Glutamatergic neuron (in vitro differentiated cells): ENCODE results near the gene PHPT1. TPM values are rescaled to one million over a fixed set of nuclear protein-coding genes. Genes with fewer than 3 reads are reported as not detected.
"Not testable (repeated sequence)": the region's sequence is repeated elsewhere in the genome, so short reads cannot be mapped to it uniquely, and the experiment has no call there.

ENCODE experiments used
- DNase-seq: peaks from one replicate; pipeline ENCODE4 v3.0.0; 2022
- H3K27ac Mint-ChIP-seq: one replicate; pipeline ENCODE4 v1.8.0; 2020; ENCODE audit warnings: mild to moderate bottlenecking, mixed read lengths, inconsistent platforms; ENCODE audit not compliant: unreplicated experiment
- H3K27me3 Mint-ChIP-seq: one replicate; pipeline ENCODE4 v1.8.0; 2020; ENCODE audit warnings: mild to moderate bottlenecking, moderate library complexity, mixed read lengths, inconsistent platforms; ENCODE audit not compliant: unreplicated experiment
- H3K36me3 Mint-ChIP-seq: one replicate; pipeline ENCODE4 v1.8.0; 2020; ENCODE audit warnings: mild to moderate bottlenecking, mixed read lengths, inconsistent platforms; ENCODE audit not compliant: unreplicated experiment
- H3K4me1 Mint-ChIP-seq: one replicate; pipeline ENCODE4 v1.8.0; 2020; ENCODE audit warnings: mild to moderate bottlenecking, low read depth, mixed read lengths, inconsistent platforms; ENCODE audit not compliant: unreplicated experiment
- H3K4me3 Mint-ChIP-seq: one replicate; pipeline ENCODE4 v1.8.0; 2020; ENCODE audit warnings: mild to moderate bottlenecking, mixed read lengths, inconsistent platforms; ENCODE audit not compliant: unreplicated experiment
- H3K9me3 Mint-ChIP-seq: one replicate; pipeline ENCODE4 v1.8.0; 2020; ENCODE audit warnings: mild to moderate bottlenecking, moderate library complexity, mixed read lengths, inconsistent platforms; ENCODE audit not compliant: unreplicated experiment
- CTCF ChIP-seq: fragments of 200-600 bp; sonication (generic); IDR thresholded peaks from one replicate; pipeline ENCODE4 v1.5.0; 2021; ENCODE audit not compliant: partially characterized antibody, unreplicated experiment
- total RNA-seq: library from RNA; stranded (reverse); fragmentation: NEBNext Ultra II Directional; extraction: Animal tissue kit (Norgen Biotek cat#: 25700); gene quantifications from one replicate; pipeline ENCODE4 v1.2.1, GENCODE V29; 2021; ENCODE audit not compliant: unreplicated experiment

The PHPT1 gene
- total RNA-seq, 1 donor from 2014 or later: 101 TPM

- Mint-ChIP-seq H3K4me1 (peaks cover 5% of the 10 kb centered on the region), H3K27me3 (peaks cover 17% of the 10 kb centered on the region), H3K27ac (no peak overlapping the region), H3K9me3 (peaks cover 9% of the 10 kb centered on the region), H3K4me3 (no peak overlapping the region), H3K36me3 (no peaks in the 10 kb centered on the region)
- no peak for DNase-seq
- no peak for TF ChIP-seq CTCF
Measured at GRCh38 chr9:136829981-136830885, 19.0 kb upstream of the PHPT1 start.

- DNase-seq: peak; percentile 11
- H3K9me3 Mint-ChIP-seq: peaks cover 9% of the 10 kb centered on the region
- H3K27ac Mint-ChIP-seq: no peak overlapping the region
- H3K4me3 Mint-ChIP-seq: no peak overlapping the region
- H3K4me1 Mint-ChIP-seq: peaks cover 5% of the 10 kb centered on the region
- no peaks in the 10 kb centered on the region for H3K36me3 Mint-ChIP-seq
- TF ChIP-seq CTCF: no peak
- peaks cover 15% of the 10 kb centered on the region for H3K27me3 Mint-ChIP-seq
Measured at GRCh38 chr9:136831002-136831719, 18.0 kb upstream of the PHPT1 start.

GRCh38 chr9:136831720-136832104 is 17.5 kb upstream of the PHPT1 start:
- Mint-ChIP-seq H3K4me1 (peaks cover 5% of the 10 kb centered on the region), H3K9me3 (peaks cover 12% of the 10 kb centered on the region), H3K27ac (no peak overlapping the region), H3K4me3 (no peak overlapping the region), H3K36me3 (no peaks in the 10 kb centered on the region), H3K27me3 (peaks cover 18% of the 10 kb centered on the region)
- peak; percentile 14 for DNase-seq
- no peak for TF ChIP-seq CTCF

GRCh38 chr9:136832581-136832980 is 16.6 kb upstream of the PHPT1 start:
- H3K27me3 Mint-ChIP-seq: peaks cover 18% of the 10 kb centered on the region
- H3K27ac Mint-ChIP-seq: no peak overlapping the region
- no peak overlapping the region for H3K4me3 Mint-ChIP-seq
- peaks cover 13% of the 10 kb centered on the region for H3K9me3 Mint-ChIP-seq
- H3K36me3 Mint-ChIP-seq: no peaks in the 10 kb centered on the region
- peaks cover 5% of the 10 kb centered on the region for H3K4me1 Mint-ChIP-seq
- no peak for DNase-seq
- TF ChIP-seq CTCF: no peak

- H3K4me3 Mint-ChIP-seq: peak overlapping the region; percentile 66
- DNase-seq: peak; percentile 9
- H3K9me3 Mint-ChIP-seq: peaks cover 13% of the 10 kb centered on the region
- H3K36me3 Mint-ChIP-seq, H3K4me1 Mint-ChIP-seq: not testable (repeated sequence)
- peaks cover 18% of the 10 kb centered on the region for H3K27me3 Mint-ChIP-seq
- H3K27ac Mint-ChIP-seq: peak overlapping the region; percentile 81
Measured at GRCh38 chr9:136833381-136834048, 15.7 kb upstream of the PHPT1 start.
